OCI-LY3 (cell line): ENCODE measurements around the gene HOXA4.

Experiments
- H2AFZ ChIP-seq: fragments of 200-600, 300-600 bp; shearing (Covaris generic); 2 replicates; pipeline ENCODE4 v1.6.0; 2014; ENCODE audit warnings: antibody characterized with exemption, low read depth, low read length
- H3K27ac ChIP-seq: fragments of 200-600, 300-600 bp; sonication (generic); 2 replicates; pipeline ENCODE4 v1.5.1; 2014; ENCODE audit warnings: mild to moderate bottlenecking, low read length, moderate library complexity, mixed read lengths
- H3K27me3 ChIP-seq: fragments of 200-600, 300-600 bp; sonication (generic); 2 replicates; pipeline ENCODE4 v1.6.1; 2014; ENCODE audit warnings: low read depth, low read length, mixed read lengths
- H3K36me3 ChIP-seq: fragments of 200-600, 300-600 bp; sonication (generic); replicated peaks from 2 replicates; pipeline ENCODE3; 2014; ENCODE audit warnings: low read depth, low read length, mixed read lengths
- H3K4me1 ChIP-seq: fragments of 300-600, 200-600 bp; sonication (generic); 2 replicates; pipeline ENCODE4 v1.6.1; 2014; ENCODE audit warnings: low read length, mixed read lengths
- H3K4me2 ChIP-seq: fragments of 200-600, 300-600 bp; sonication (generic); 2 replicates; pipeline ENCODE4 v1.6.1; 2014; ENCODE audit warnings: low read length, mixed read lengths
- H3K4me3 ChIP-seq: fragments of 300-600, 200-600 bp; sonication (generic); 2 replicates; pipeline ENCODE4 v1.5.1; 2014; ENCODE audit warnings: antibody characterized with exemption, mild to moderate bottlenecking, low read length, moderate library complexity
- H3K79me2 ChIP-seq: fragments of 300-600, 200-600 bp; shearing (Covaris generic); 2 replicates; pipeline ENCODE4 v1.6.1; 2014; ENCODE audit warnings: mild to moderate bottlenecking, low read length, mixed read lengths
- H3K9ac ChIP-seq: fragments of 300-600, 200-600 bp; shearing (Covaris generic); 2 replicates; pipeline ENCODE4 v1.6.0; 2014; ENCODE audit warnings: mild to moderate bottlenecking, low read length, moderate library complexity
- H3K9me3 ChIP-seq: fragments of 200-600, 300-600 bp; shearing (Covaris generic); 2 replicates; pipeline ENCODE4 v1.6.1; 2014; ENCODE audit warnings: low read length, mixed read lengths; ENCODE audit not compliant: insufficient read depth
- H4K20me1 ChIP-seq: fragments of 200-600, 300-600 bp; sonication (generic); 2 replicates; pipeline ENCODE4 v1.6.1; 2016; ENCODE audit warnings: low read length, mixed read lengths; ENCODE audit not compliant: insufficient read depth
- CTCF ChIP-seq: fragments of 200-600, 300-600 bp; sonication (generic); IDR thresholded peaks from 2 replicates; pipeline ENCODE4 v1.5.1; 2014; ENCODE audit warnings: antibody characterized with exemption, low read length, low read depth
- EZH2phosphoT487 ChIP-seq: fragments of 200-600 bp; shearing (Covaris generic); IDR thresholded peaks from 2 replicates; pipeline ENCODE4 v1.6.1; 2018; ENCODE audit warnings: antibody characterized with exemption, mixed run types, low read depth

Gene HOXA4

GRCh38 chr7:27154901-27155815, 24.6 kb upstream of the HOXA4 start:
- TF ChIP-seq CTCF (no peak), EZH2phosphoT487 (no peak)
- no peaks in the 10 kb centered on the region for H3K27me3 ChIP-seq

GRCh38 chr7:27154369-27154768, 23.8 kb upstream of the HOXA4 start:
- TF ChIP-seq EZH2phosphoT487 = no peak
- no peak for TF ChIP-seq CTCF
- Histone ChIP-seq H3K9me3 (no peaks in the 10 kb centered on the region), H2AFZ (no peak overlapping the region), H3K36me3 (no peaks in the 10 kb centered on the region), H3K27ac (no peak overlapping the region), H3K4me3 (no peak overlapping the region), H3K4me1 (peaks cover 7% of the 10 kb centered on the region; the same call in 1 of the 2 replicates), H3K27me3 (no peaks in the 10 kb centered on the region), H3K4me2 (no peak overlapping the region), H3K79me2 (peaks cover 9% of the 10 kb centered on the region), H4K20me1 (no peaks in the 10 kb centered on the region), H3K9ac (no peak overlapping the region)

More at GRCh38 chr7:27154901-27155815, 24.6 kb upstream of the HOXA4 start:
- H2AFZ ChIP-seq = no peak overlapping the region
- H4K20me1 ChIP-seq = no peaks in the 10 kb centered on the region
- no peak overlapping the region for H3K4me2 ChIP-seq
- peaks cover under 1% of the 10 kb centered on the region; the same call in 1 of the 2 replicates for H3K79me2 ChIP-seq
- no peak overlapping the region for H3K4me3 ChIP-seq
- no peaks in the 10 kb centered on the region for H3K9me3 ChIP-seq
- H3K9ac ChIP-seq = no peak overlapping the region
- H3K4me1 ChIP-seq = 0 out of 2 replicates have a peak, but pooled peaks cover 7% of the 10 kb centered on the region
- H3K36me3 ChIP-seq = no peaks in the 10 kb centered on the region
- H3K27ac ChIP-seq = no peak overlapping the region

- H3K27ac ChIP-seq = no peak overlapping the region
- H3K4me3 ChIP-seq = no peak overlapping the region
- H3K79me2 ChIP-seq = peaks cover 12% of the 10 kb centered on the region
- H4K20me1 ChIP-seq = no peaks in the 10 kb centered on the region
- H3K4me1 ChIP-seq = peaks cover 10% of the 10 kb centered on the region; the same call in 1 of the 2 replicates
- no peaks in the 10 kb centered on the region for H3K9me3 ChIP-seq
- TF ChIP-seq CTCF (no peak), EZH2phosphoT487 (no peak)
- no peak overlapping the region for H3K9ac ChIP-seq
- H2AFZ ChIP-seq = no peak overlapping the region
- no peaks in the 10 kb centered on the region for H3K27me3 ChIP-seq
- H3K36me3 ChIP-seq = no peaks in the 10 kb centered on the region
- no peak overlapping the region for H3K4me2 ChIP-seq
Measured at GRCh38 chr7:27153526-27153925, 23.0 kb upstream of the HOXA4 start.

- H3K36me3 ChIP-seq = no peaks in the 10 kb centered on the region
- no peak overlapping the region for H3K27ac ChIP-seq
- H4K20me1 ChIP-seq = no peaks in the 10 kb centered on the region
- H2AFZ ChIP-seq = no peak overlapping the region
- H3K4me3 ChIP-seq = no peak overlapping the region
- H3K27me3 ChIP-seq = no peaks in the 10 kb centered on the region
- H3K4me2 ChIP-seq = no peak overlapping the region
- no peaks in the 10 kb centered on the region for H3K9me3 ChIP-seq
- peaks cover 12% of the 10 kb centered on the region for H3K79me2 ChIP-seq
- H3K9ac ChIP-seq = no peak overlapping the region
- H3K4me1 ChIP-seq = peaks cover 10% of the 10 kb centered on the region; the same call in 1 of the 2 replicates
- TF ChIP-seq CTCF (no peak), EZH2phosphoT487 (no peak)
Measured at GRCh38 chr7:27152816-27153442, 22.4 kb upstream of the HOXA4 start.
